SH-SY5Y (cell line): ENCODE data around the gene KIF4A.

Experiments used
- GATA2 ChIP-seq: IDR thresholded peaks from 2 replicates; pipeline ENCODE4 v1.6.1; 2011; ENCODE audit warnings: mild to moderate bottlenecking, low read depth, low read length
- GATA3 ChIP-seq: IDR thresholded peaks from 2 replicates; pipeline ENCODE4 v1.6.1; 2011; ENCODE audit warnings: low read depth, mild to moderate bottlenecking, low read length, moderate library complexity

The KIF4A gene

GRCh38 chrX:70289793-70290770 lies at the start of gene KIF4A, which contains the start of gene PDZD11:
TSS of gene KIF4A (plus strand) at chrX:70290104. CDS start at chrX:70290459, 355 bp downstream.
TSS of gene PDZD11 (minus strand) at chrX:70289927. CDS start at chrX:70289341, 586 bp downstream.
- TF ChIP-seq GATA2 (no peak), GATA3 (no peak)

- no peak for TF ChIP-seq GATA2
- no peak for TF ChIP-seq GATA3
These were observed 49.2 kb upstream of the KIF4A start for GRCh38 chrX:70240751-70241150.

- TF ChIP-seq GATA3 (no peak), GATA2 (no peak)
These were observed 48.4 kb upstream of the KIF4A start for GRCh38 chrX:70241501-70241900.

GRCh38 chrX:70244881-70245280 lies 45.0 kb upstream of the KIF4A start:
- no peak for TF ChIP-seq GATA2
- no peak for TF ChIP-seq GATA3

GRCh38 chrX:70247252-70247651 lies 42.7 kb upstream of the KIF4A start:
- TF ChIP-seq GATA2 (no peak), GATA3 (no peak)

GRCh38 chrX:70252491-70252890 lies 37.4 kb upstream of the KIF4A start:
- no peak for TF ChIP-seq GATA2
- TF ChIP-seq GATA3, result no peak

GRCh38 chrX:70253377-70254062 lies 36.4 kb upstream of the KIF4A start:
- TF ChIP-seq GATA2, result no peak
- TF ChIP-seq GATA3, result no peak

GRCh38 chrX:70254063-70254400 lies 35.9 kb upstream of the KIF4A start:
- TF ChIP-seq GATA3 (no peak), GATA2 (no peak)

- TF ChIP-seq GATA3, result no peak
- TF ChIP-seq GATA2, result no peak
These were observed 35.0 kb upstream of the KIF4A start for GRCh38 chrX:70254909-70255308.

- TF ChIP-seq GATA3 (no peak), GATA2 (no peak)
These were observed 34.5 kb upstream of the KIF4A start for GRCh38 chrX:70255452-70255851.

GRCh38 chrX:70257423-70258288 lies 32.2 kb upstream of the KIF4A start:
- no peak for TF ChIP-seq GATA3
- no peak for TF ChIP-seq GATA2

GRCh38 chrX:70260104-70260503 lies 29.8 kb upstream of the KIF4A start, which contains the start of gene P2RY4:
TSS of gene P2RY4 (minus strand) at chrX:70260204. CDS start at chrX:70259624, 580 bp downstream.
- TF ChIP-seq GATA2, result no peak
- TF ChIP-seq GATA3, result no peak

GRCh38 chrX:70262952-70263567 lies 26.8 kb upstream of the KIF4A start:
- TF ChIP-seq GATA3 (no peak), GATA2 (no peak)
